NCI-H187 treated with DMSO at 0.1 percent for 48 hours (cell line): ENCODE measurements around the gene ATP1B2.
"Not testable (repeated sequence)": the region's sequence is repeated elsewhere in the genome, so short reads cannot be mapped to it uniquely, and the experiment has no call there.

Source experiments
- DNase-seq: peaks from one replicate; lab custom pipeline; 2025; lab: John Stamatoyannopoulos, UW

The ATP1B2 gene

GRCh38 chr17:7650509-7651096 is at the start of gene ATP1B2:
Gene ATP1B2, plus strand, starts transcription at chr17:7650926. Its CDS starts 593 bp downstream, at chr17:7651519.
- DNase-seq: no peak

- no peak for DNase-seq
Measured at GRCh38 chr17:7606280-7606679, 44.4 kb upstream of the ATP1B2 start.

GRCh38 chr17:7610641-7611040 is 40.1 kb upstream of the ATP1B2 start:
- DNase-seq: no peak

GRCh38 chr17:7611635-7612293 is 39.0 kb upstream of the ATP1B2 start:
- no peak for DNase-seq

GRCh38 chr17:7612294-7612640 is 38.5 kb upstream of the ATP1B2 start:
- DNase-seq: no peak

GRCh38 chr17:7613769-7614424 is 36.8 kb upstream of the ATP1B2 start:
- no peak for DNase-seq

- DNase-seq: peak; percentile 89
Measured at GRCh38 chr17:7614425-7615264, 36.1 kb upstream of the ATP1B2 start, which contains the start of gene FXR2. Gene FXR2, minus strand, starts transcription at chr17:7614897. Its CDS starts 365 bp downstream, at chr17:7614532.

- DNase-seq: no peak
Measured at GRCh38 chr17:7615265-7615747, 35.4 kb upstream of the ATP1B2 start.

- no peak for DNase-seq
Measured at GRCh38 chr17:7618608-7619007, 32.1 kb upstream of the ATP1B2 start.

GRCh38 chr17:7620835-7621234 is 29.9 kb upstream of the ATP1B2 start:
- DNase-seq: no peak

- no peak for DNase-seq
Measured at GRCh38 chr17:7623661-7624060, 27.1 kb upstream of the ATP1B2 start.

- DNase-seq: not testable (repeated sequence)
Measured at GRCh38 chr17:7625749-7626148, 25.0 kb upstream of the ATP1B2 start.

- DNase-seq: no peak
Measured at GRCh38 chr17:7626307-7626706, 24.4 kb upstream of the ATP1B2 start.

- DNase-seq: no peak
Measured at GRCh38 chr17:7626956-7627249, 23.8 kb upstream of the ATP1B2 start.

- DNase-seq: peak; percentile 12
Measured at GRCh38 chr17:7627250-7628121, 23.2 kb upstream of the ATP1B2 start, which contains the start of gene SAT2. Gene SAT2, minus strand, starts transcription at chr17:7627821. Its CDS starts 186 bp downstream, at chr17:7627635.

GRCh38 chr17:7629939-7630571 is 20.7 kb upstream of the ATP1B2 start, which contains the start of gene SHBG:
Gene SHBG, plus strand, starts transcription at chr17:7630135. Its CDS starts 38 bp downstream, at chr17:7630173.
- no peak for DNase-seq

- DNase-seq: no peak
Measured at GRCh38 chr17:7631398-7632380, 19.0 kb upstream of the ATP1B2 start.

GRCh38 chr17:7632492-7632894 is 18.2 kb upstream of the ATP1B2 start:
- no peak for DNase-seq

GRCh38 chr17:7633093-7633492 is 17.6 kb upstream of the ATP1B2 start:
- DNase-seq: no peak

- DNase-seq: no peak
Measured at GRCh38 chr17:7634384-7634783, 16.3 kb upstream of the ATP1B2 start.
